OCI-LY3 (cell line): ENCODE data around the gene CDH4.

Experiments used
- H2AFZ ChIP-seq: fragments of 200-600, 300-600 bp; shearing (Covaris generic); 2 replicates; pipeline ENCODE4 v1.6.0; 2014; ENCODE audit warnings: antibody characterized with exemption, low read depth, low read length
- H3K27ac ChIP-seq: fragments of 200-600, 300-600 bp; sonication (generic); 2 replicates; pipeline ENCODE4 v1.5.1; 2014; ENCODE audit warnings: mild to moderate bottlenecking, low read length, moderate library complexity, mixed read lengths
- H3K27me3 ChIP-seq: fragments of 200-600, 300-600 bp; sonication (generic); 2 replicates; pipeline ENCODE4 v1.6.1; 2014; ENCODE audit warnings: low read depth, low read length, mixed read lengths
- H3K36me3 ChIP-seq: fragments of 200-600, 300-600 bp; sonication (generic); replicated peaks from 2 replicates; pipeline ENCODE3; 2014; ENCODE audit warnings: low read depth, low read length, mixed read lengths
- H3K4me1 ChIP-seq: fragments of 300-600, 200-600 bp; sonication (generic); 2 replicates; pipeline ENCODE4 v1.6.1; 2014; ENCODE audit warnings: low read length, mixed read lengths
- H3K4me2 ChIP-seq: fragments of 200-600, 300-600 bp; sonication (generic); 2 replicates; pipeline ENCODE4 v1.6.1; 2014; ENCODE audit warnings: low read length, mixed read lengths
- H3K4me3 ChIP-seq: fragments of 300-600, 200-600 bp; sonication (generic); 2 replicates; pipeline ENCODE4 v1.5.1; 2014; ENCODE audit warnings: antibody characterized with exemption, mild to moderate bottlenecking, low read length, moderate library complexity
- H3K79me2 ChIP-seq: fragments of 300-600, 200-600 bp; shearing (Covaris generic); 2 replicates; pipeline ENCODE4 v1.6.1; 2014; ENCODE audit warnings: mild to moderate bottlenecking, low read length, mixed read lengths
- H3K9ac ChIP-seq: fragments of 300-600, 200-600 bp; shearing (Covaris generic); 2 replicates; pipeline ENCODE4 v1.6.0; 2014; ENCODE audit warnings: mild to moderate bottlenecking, low read length, moderate library complexity
- H3K9me3 ChIP-seq: fragments of 200-600, 300-600 bp; shearing (Covaris generic); 2 replicates; pipeline ENCODE4 v1.6.1; 2014; ENCODE audit warnings: low read length, mixed read lengths; ENCODE audit not compliant: insufficient read depth
- H4K20me1 ChIP-seq: fragments of 200-600, 300-600 bp; sonication (generic); 2 replicates; pipeline ENCODE4 v1.6.1; 2016; ENCODE audit warnings: low read length, mixed read lengths; ENCODE audit not compliant: insufficient read depth
- CTCF ChIP-seq: fragments of 200-600, 300-600 bp; sonication (generic); IDR thresholded peaks from 2 replicates; pipeline ENCODE4 v1.5.1; 2014; ENCODE audit warnings: antibody characterized with exemption, low read length, low read depth
- EZH2phosphoT487 ChIP-seq: fragments of 200-600 bp; shearing (Covaris generic); IDR thresholded peaks from 2 replicates; pipeline ENCODE4 v1.6.1; 2018; ENCODE audit warnings: antibody characterized with exemption, mixed run types, low read depth

CDH4 gene

GRCh38 chr20:61513124-61514017 is 261.3 kb downstream of the CDH4 start:
- no peak overlapping the region for H3K4me2 ChIP-seq
- no peak overlapping the region for H3K27ac ChIP-seq
- H2AFZ ChIP-seq: no peak overlapping the region
- no peak for TF ChIP-seq EZH2phosphoT487
- no peak for TF ChIP-seq CTCF
- H3K4me3 ChIP-seq: no peak overlapping the region
- H4K20me1 ChIP-seq: no peaks in the 10 kb centered on the region
- H3K9ac ChIP-seq: no peak overlapping the region
- no peaks in the 10 kb centered on the region for H3K36me3 ChIP-seq
- no peaks in the 10 kb centered on the region for H3K27me3 ChIP-seq
- no peaks in the 10 kb centered on the region for H3K4me1 ChIP-seq
- no peaks in the 10 kb centered on the region for H3K79me2 ChIP-seq
- no peaks in the 10 kb centered on the region for H3K9me3 ChIP-seq

- Histone ChIP-seq H3K79me2 (no peaks in the 10 kb centered on the region), H3K9me3 (no peaks in the 10 kb centered on the region), H4K20me1 (no peaks in the 10 kb centered on the region), H3K27me3 (no peaks in the 10 kb centered on the region), H3K4me3 (no peak overlapping the region), H3K36me3 (no peaks in the 10 kb centered on the region), H3K9ac (no peak overlapping the region), H3K4me1 (no peaks in the 10 kb centered on the region), H3K4me2 (no peak overlapping the region), H3K27ac (no peak overlapping the region), H2AFZ (no peak overlapping the region)
- no peak for TF ChIP-seq CTCF
- no peak for TF ChIP-seq EZH2phosphoT487
These were observed 261.9 kb downstream of the CDH4 start for GRCh38 chr20:61514018-61514365.

- H3K4me3 ChIP-seq: no peak overlapping the region
- H2AFZ ChIP-seq: no peak overlapping the region
- no peaks in the 10 kb centered on the region for H3K4me1 ChIP-seq
- H4K20me1 ChIP-seq: no peaks in the 10 kb centered on the region
- H3K9ac ChIP-seq: no peak overlapping the region
- no peaks in the 10 kb centered on the region for H3K79me2 ChIP-seq
- no peaks in the 10 kb centered on the region for H3K36me3 ChIP-seq
- no peaks in the 10 kb centered on the region for H3K9me3 ChIP-seq
- H3K27ac ChIP-seq: no peak overlapping the region
- H3K27me3 ChIP-seq: no peaks in the 10 kb centered on the region
- no peak overlapping the region for H3K4me2 ChIP-seq
- TF ChIP-seq EZH2phosphoT487 (no peak), CTCF (no peak)
These were observed 262.3 kb downstream of the CDH4 start for GRCh38 chr20:61514396-61514795.

GRCh38 chr20:61514805-61515505 is 262.9 kb downstream of the CDH4 start:
- no peak overlapping the region for H2AFZ ChIP-seq
- H3K4me3 ChIP-seq: no peak overlapping the region
- no peaks in the 10 kb centered on the region for H3K9me3 ChIP-seq
- H3K27me3 ChIP-seq: no peaks in the 10 kb centered on the region
- no peak for TF ChIP-seq EZH2phosphoT487
- no peak for TF ChIP-seq CTCF
- no peaks in the 10 kb centered on the region for H3K4me1 ChIP-seq
- no peak overlapping the region for H3K4me2 ChIP-seq
- no peak overlapping the region for H3K9ac ChIP-seq
- H3K36me3 ChIP-seq: no peaks in the 10 kb centered on the region
- H3K79me2 ChIP-seq: no peaks in the 10 kb centered on the region
- no peaks in the 10 kb centered on the region for H4K20me1 ChIP-seq
- no peak overlapping the region for H3K27ac ChIP-seq
